Panc1 (cell line): ENCODE data around the gene GRID2. TPM values are rescaled to one million over a fixed set of nuclear protein-coding genes. Genes with fewer than 3 reads are reported as not detected.

ENCODE experiments used
- ATAC-seq: fragments of 200-7000 bp; cut with Tn5 transposase; 2 replicates; pipeline ENCODE4 v1.9.1; 2020; ENCODE audit warnings: mild to moderate bottlenecking, moderate library complexity
- BruUV-seq: library from RNA; stranded (reverse); fragments of 400-500 nt; replicated peaks from 2 replicates; lab custom pipeline; 2021; lab: Mats Ljungman, UMichigan
- CTCF ChIA-PET: fragments of 300-600 bp; sonication (Branson Sonifier 250); formaldehyde crosslinking; loops from one replicate; lab custom pipeline; 2022; ENCODE audit warnings: antibody characterized with exemption; lab: Charles Lee
- POLR2A ChIA-PET: fragments of 300-600 bp; sonication (Branson Sonifier 250); formaldehyde crosslinking; loops from one replicate; lab custom pipeline; 2022; ENCODE audit warnings: antibody characterized with exemption; lab: Charles Lee
- DNase-seq: peaks from one replicate; pipeline ENCODE4 v3.0.0-alpha.2; 2010; ENCODE audit warnings: low read depth, low spot score
- H3K27ac ChIP-seq: 2 replicates; pipeline ENCODE4 v1.5.1; 2011; ENCODE audit warnings: mild to moderate bottlenecking, low read length, inconsistent platforms
- H3K27me3 ChIP-seq: fragments of 200-500 bp; sonication (Bioruptor generic); 2 replicates; pipeline ENCODE4 v1.6.0; 2014; ENCODE audit warnings: low read length, inconsistent platforms; ENCODE audit not compliant: control insufficient read depth, insufficient read depth
- H3K36me3 ChIP-seq: fragments of 200-500 bp; sonication (Bioruptor generic); 2 replicates; pipeline ENCODE4 v1.5.1; 2014; ENCODE audit warnings: inconsistent platforms, mild to moderate bottlenecking, low read length, moderate library complexity; ENCODE audit not compliant: control insufficient read depth, insufficient read depth
- H3K4me1 ChIP-seq: 2 replicates; pipeline ENCODE4 v1.5.1; 2011; ENCODE audit warnings: inconsistent platforms, mild to moderate bottlenecking, low read length, moderate library complexity; ENCODE audit not compliant: control insufficient read depth, insufficient read depth
- H3K4me3 ChIP-seq, 2 experiments: 2 replicates each; pipeline ENCODE4 v1.5.1; 2011 to 2012; ENCODE audit warnings: low read depth in 2 of 2, low read length in 2 of 2, mild to moderate bottlenecking in 2 of 2, inconsistent platforms in 1 of 2, moderate library complexity in 1 of 2
- H3K9me3 ChIP-seq: fragments of 200-500 bp; sonication (Bioruptor generic); 2 replicates; pipeline ENCODE4 v1.5.1; 2014; ENCODE audit warnings: low read depth, mild to moderate bottlenecking, inconsistent platforms, low read length, moderate library complexity; ENCODE audit not compliant: control insufficient read depth, insufficient read depth
- CTCF ChIP-seq: fragments of 450-650 bp; IDR thresholded peaks from 2 replicates; pipeline ENCODE4 v1.5.1; 2017; ENCODE audit warnings: mild to moderate bottlenecking
- POLR2AphosphoS5 ChIP-seq: IDR thresholded peaks from 2 replicates; pipeline ENCODE4 v1.6.1; 2012; ENCODE audit warnings: mild to moderate bottlenecking, low read depth, low read length, moderate library complexity
- SIN3A ChIP-seq: IDR thresholded peaks from 2 replicates; pipeline ENCODE4 v1.6.1; 2012; ENCODE audit warnings: low read depth, mild to moderate bottlenecking, low read length, moderate library complexity, borderline replicate concordance; ENCODE audit not compliant: insufficient read depth
- TCF7L2 ChIP-seq: IDR thresholded peaks from 2 replicates; pipeline ENCODE4 v1.6.1; 2011; ENCODE audit warnings: mild to moderate bottlenecking, low read depth, low read length, inconsistent platforms
- in situ Hi-C: cut with HindIII; loops from 2 replicates; pipeline ENCODE4 v1.10.0; 2016; ENCODE audit warnings: low sequenced_read_pairs, low pct_unique_long_range_greater_than_20kb
- intact Hi-C: fragments of 100-400 bp; cut with micrococcal nuclease; formaldehyde crosslinking; loops from one replicate; pipeline ENCODE4 v1.10.0; 2022; ENCODE audit not compliant: unreplicated experiment
- total RNA-seq: library from RNA; stranded (reverse); gene quantifications from one replicate; pipeline ENCODE4 v1.2.1, GENCODE V29; 2021; ENCODE audit not compliant: unreplicated experiment
- TF ChIP-seq, protein P1 (sequence below), 2 experiments: IDR thresholded peaks; 2 replicates each; pipeline ENCODE4 v1.6.1; 2011 to 2012; ENCODE audit warnings: low read depth in 2 of 2, control low read depth in 1 of 2, low read length in 1 of 2, mild to moderate bottlenecking in 1 of 2, moderate library complexity in 1 of 2; ENCODE audit not compliant: insufficient read depth in 1 of 2

GRID2 gene
- total RNA-seq, 1 experiment from 2014 or later = 0.08 TPM

- H3K36me3 ChIP-seq = no peaks in the 10 kb centered on the region
- H3K27me3 ChIP-seq = no peaks in the 10 kb centered on the region
- intact Hi-C loops = no loop called here
- H3K27ac ChIP-seq = no peak overlapping the region
- TF ChIP-seq, protein P1, sequence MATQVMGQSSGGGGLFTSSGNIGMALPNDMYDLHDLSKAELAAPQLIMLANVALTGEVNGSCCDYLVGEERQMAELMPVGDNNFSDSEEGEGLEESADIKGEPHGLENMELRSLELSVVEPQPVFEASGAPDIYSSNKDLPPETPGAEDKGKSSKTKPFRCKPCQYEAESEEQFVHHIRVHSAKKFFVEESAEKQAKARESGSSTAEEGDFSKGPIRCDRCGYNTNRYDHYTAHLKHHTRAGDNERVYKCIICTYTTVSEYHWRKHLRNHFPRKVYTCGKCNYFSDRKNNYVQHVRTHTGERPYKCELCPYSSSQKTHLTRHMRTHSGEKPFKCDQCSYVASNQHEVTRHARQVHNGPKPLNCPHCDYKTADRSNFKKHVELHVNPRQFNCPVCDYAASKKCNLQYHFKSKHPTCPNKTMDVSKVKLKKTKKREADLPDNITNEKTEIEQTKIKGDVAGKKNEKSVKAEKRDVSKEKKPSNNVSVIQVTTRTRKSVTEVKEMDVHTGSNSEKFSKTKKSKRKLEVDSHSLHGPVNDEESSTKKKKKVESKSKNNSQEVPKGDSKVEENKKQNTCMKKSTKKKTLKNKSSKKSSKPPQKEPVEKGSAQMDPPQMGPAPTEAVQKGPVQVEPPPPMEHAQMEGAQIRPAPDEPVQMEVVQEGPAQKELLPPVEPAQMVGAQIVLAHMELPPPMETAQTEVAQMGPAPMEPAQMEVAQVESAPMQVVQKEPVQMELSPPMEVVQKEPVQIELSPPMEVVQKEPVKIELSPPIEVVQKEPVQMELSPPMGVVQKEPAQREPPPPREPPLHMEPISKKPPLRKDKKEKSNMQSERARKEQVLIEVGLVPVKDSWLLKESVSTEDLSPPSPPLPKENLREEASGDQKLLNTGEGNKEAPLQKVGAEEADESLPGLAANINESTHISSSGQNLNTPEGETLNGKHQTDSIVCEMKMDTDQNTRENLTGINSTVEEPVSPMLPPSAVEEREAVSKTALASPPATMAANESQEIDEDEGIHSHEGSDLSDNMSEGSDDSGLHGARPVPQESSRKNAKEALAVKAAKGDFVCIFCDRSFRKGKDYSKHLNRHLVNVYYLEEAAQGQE (IDR thresholded peaks at IDR 0.05; ENCODE audit: insufficient read depth in 1 of 2, low read depth in 2 of 2, low read length in 1 of 2) = no peak
- no peak for TF ChIP-seq CTCF
- TF ChIP-seq POLR2AphosphoS5 = no peak
- TF ChIP-seq SIN3A = no peak
- no peak for TF ChIP-seq TCF7L2
- ATAC-seq (no peak), DNase-seq (no peak)
- in situ Hi-C loops = no loop called here
- no peaks in the 10 kb centered on the region for H3K9me3 ChIP-seq
- no TSS peak for BruUV-seq
- CTCF ChIA-PET = no interaction called here
- POLR2A ChIA-PET = no interaction called here
- H3K4me1 ChIP-seq = no peaks in the 10 kb centered on the region
- no peak overlapping the region for H3K4me3 ChIP-seq
These were observed 1092.5 kb downstream of the GRID2 start for GRCh38 chr4:93396272-93396671.

- POLR2A ChIA-PET = no interaction called here
- ATAC-seq = no peak
- intact Hi-C loops = no loop called here
These were observed 1099.8 kb downstream of the GRID2 start for GRCh38 chr4:93403571-93403970.

More at GRCh38 chr4:93403571-93403970, 1099.8 kb downstream of the GRID2 start:
- no peaks in the 10 kb centered on the region for H3K36me3 ChIP-seq
- H3K9me3 ChIP-seq = no peaks in the 10 kb centered on the region
- no TSS peak for BruUV-seq
- TF ChIP-seq TCF7L2 (no peak), SIN3A (no peak), CTCF (no peak)
- TF ChIP-seq, protein P1 (IDR thresholded peaks at IDR 0.05; ENCODE audit: insufficient read depth in 1 of 2, low read depth in 2 of 2, low read length in 1 of 2) = no peak
- H3K4me1 ChIP-seq = no peaks in the 10 kb centered on the region
- H3K4me3 ChIP-seq = no peak overlapping the region
- H3K27me3 ChIP-seq = no peaks in the 10 kb centered on the region
- in situ Hi-C loops = no loop called here
- CTCF ChIA-PET = no interaction called here
- no peak for DNase-seq
- no peak overlapping the region for H3K27ac ChIP-seq
